Measurements from ENCODE around the gene CBY3. TPM values are rescaled to one million over a fixed set of nuclear protein-coding genes. Genes with fewer than 3 reads are reported as not detected.
A peak's percentile ranks its signal among the peaks of the same experiment; 100 is the strongest.

The CBY3 gene
- total and polyA plus RNA-seq, 2 of the 13 experiments (the other 11 are each of a cell fraction or from before 2014, with no cell fraction given) = not detected

- TF ChIP-seq, protein P1, sequence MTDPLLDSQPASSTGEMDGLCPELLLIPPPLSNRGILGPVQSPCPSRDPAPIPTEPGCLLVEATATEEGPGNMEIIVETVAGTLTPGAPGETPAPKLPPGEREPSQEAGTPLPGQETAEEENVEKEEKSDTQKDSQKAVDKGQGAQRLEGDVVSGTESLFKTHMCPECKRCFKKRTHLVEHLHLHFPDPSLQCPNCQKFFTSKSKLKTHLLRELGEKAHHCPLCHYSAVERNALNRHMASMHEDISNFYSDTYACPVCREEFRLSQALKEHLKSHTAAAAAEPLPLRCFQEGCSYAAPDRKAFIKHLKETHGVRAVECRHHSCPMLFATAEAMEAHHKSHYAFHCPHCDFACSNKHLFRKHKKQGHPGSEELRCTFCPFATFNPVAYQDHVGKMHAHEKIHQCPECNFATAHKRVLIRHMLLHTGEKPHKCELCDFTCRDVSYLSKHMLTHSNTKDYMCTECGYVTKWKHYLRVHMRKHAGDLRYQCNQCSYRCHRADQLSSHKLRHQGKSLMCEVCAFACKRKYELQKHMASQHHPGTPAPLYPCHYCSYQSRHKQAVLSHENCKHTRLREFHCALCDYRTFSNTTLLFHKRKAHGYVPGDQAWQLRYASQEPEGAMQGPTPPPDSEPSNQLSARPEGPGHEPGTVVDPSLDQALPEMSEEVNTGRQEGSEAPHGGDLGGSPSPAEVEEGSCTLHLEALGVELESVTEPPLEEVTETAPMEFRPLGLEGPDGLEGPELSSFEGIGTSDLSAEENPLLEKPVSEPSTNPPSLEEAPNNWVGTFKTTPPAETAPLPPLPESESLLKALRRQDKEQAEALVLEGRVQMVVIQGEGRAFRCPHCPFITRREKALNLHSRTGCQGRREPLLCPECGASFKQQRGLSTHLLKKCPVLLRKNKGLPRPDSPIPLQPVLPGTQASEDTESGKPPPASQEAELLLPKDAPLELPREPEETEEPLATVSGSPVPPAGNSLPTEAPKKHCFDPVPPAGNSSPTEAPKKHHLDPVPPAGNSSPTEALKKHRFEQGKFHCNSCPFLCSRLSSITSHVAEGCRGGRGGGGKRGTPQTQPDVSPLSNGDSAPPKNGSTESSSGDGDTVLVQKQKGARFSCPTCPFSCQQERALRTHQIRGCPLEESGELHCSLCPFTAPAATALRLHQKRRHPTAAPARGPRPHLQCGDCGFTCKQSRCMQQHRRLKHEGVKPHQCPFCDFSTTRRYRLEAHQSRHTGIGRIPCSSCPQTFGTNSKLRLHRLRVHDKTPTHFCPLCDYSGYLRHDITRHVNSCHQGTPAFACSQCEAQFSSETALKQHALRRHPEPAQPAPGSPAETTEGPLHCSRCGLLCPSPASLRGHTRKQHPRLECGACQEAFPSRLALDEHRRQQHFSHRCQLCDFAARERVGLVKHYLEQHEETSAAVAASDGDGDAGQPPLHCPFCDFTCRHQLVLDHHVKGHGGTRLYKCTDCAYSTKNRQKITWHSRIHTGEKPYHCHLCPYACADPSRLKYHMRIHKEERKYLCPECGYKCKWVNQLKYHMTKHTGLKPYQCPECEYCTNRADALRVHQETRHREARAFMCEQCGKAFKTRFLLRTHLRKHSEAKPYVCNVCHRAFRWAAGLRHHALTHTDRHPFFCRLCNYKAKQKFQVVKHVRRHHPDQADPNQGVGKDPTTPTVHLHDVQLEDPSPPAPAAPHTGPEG (CRISPR knock-in tag; IDR thresholded peaks at IDR 0.05) = peak; percentile 81
- TF ChIP-seq ARID2 (CRISPR knock-in tag; IDR thresholded peaks at IDR 0.05; ENCODE audit: borderline replicate concordance) (no peak), ZNF703 (CRISPR knock-in tag; IDR thresholded peaks at IDR 0.05; ENCODE audit: borderline replicate concordance) (no peak), ZNF317 (CRISPR knock-in tag; IDR thresholded peaks at IDR 0.05) (no peak), HNF1A (IDR thresholded peaks at IDR 0.05; ENCODE audit: low read depth) (no peak), HNF1A (CRISPR knock-in tag; IDR thresholded peaks at IDR 0.05; ENCODE audit: borderline replicate concordance) (peak; percentile 26; the same call in 1 of the 2 replicates), ZBTB40 (IDR thresholded peaks at IDR 0.05) (no peak), ZBTB40 (CRISPR knock-in tag; IDR thresholded peaks at IDR 0.05) (peak; percentile 69)
Observed at GRCh38 chr5:179678223-179679013, 2.4 kb downstream of the CBY3 start (continued).

All from HepG2 (cell line).